Heart right ventricle (tissue), 16 donors: ENCODE results near the gene TAS1R2. TPM values are rescaled to one million over a fixed set of nuclear protein-coding genes. Genes with fewer than 3 reads are reported as not detected.

Experiments used
- ATAC-seq, 8 donors: fragments of 200-7000 bp; cut with Tn5 transposase; one replicate each; pipeline ENCODE4 v1.9.1; 2020; ENCODE audit warnings: mild to moderate bottlenecking in 8 of 8, moderate library complexity in 8 of 8, moderate number of reproducible peaks in 1 of 8
- DNase-seq, 2 donors: peaks; one replicate each; pipeline ENCODE4 v3.0.0-alpha.2; 2020
- H3K27ac ChIP-seq, 10 donors: fragments of 200-600 bp; sonication (generic) in 2 of 10; one replicate each; pipeline versions ENCODE4 v1.5.0 to v1.8.0; 2020 to 2022; ENCODE audit warnings: mild to moderate bottlenecking in 3 of 10
- H3K27me3 ChIP-seq, 7 donors: fragments of 200-600 bp; one replicate each; pipeline ENCODE4 v1.8.0; 2021 to 2022; ENCODE audit warnings: mild to moderate bottlenecking in 2 of 7
- H3K36me3 ChIP-seq, 9 donors: fragments of 200-600 bp; sonication (generic) in 1 of 9; one replicate each; pipeline versions ENCODE4 v1.5.0 to v1.8.0; 2020 to 2022; ENCODE audit warnings: mild to moderate bottlenecking in 2 of 9
- H3K4me1 ChIP-seq, 9 donors: fragments of 200-600 bp; sonication (generic) in 1 of 9; one replicate each; pipeline versions ENCODE4 v1.5.0 to v1.8.0; 2020 to 2022; ENCODE audit warnings: mild to moderate bottlenecking in 4 of 9
- H3K4me3 ChIP-seq, 10 donors: fragments of 200-600 bp; sonication (generic) in 2 of 10; one replicate each; pipeline versions ENCODE4 v1.5.0 to v1.8.0; 2020 to 2022; ENCODE audit warnings: mild to moderate bottlenecking in 7 of 10, moderate library complexity in 2 of 10
- H3K9me3 ChIP-seq, 11 donors: fragments of 200-600 bp in 10 of 11; sonication (generic) in 2 of 11; one replicate each; pipeline versions ENCODE4 v1.5.0 to v1.8.0; 2013 to 2022; ENCODE audit warnings: mild to moderate bottlenecking in 2 of 11, control low read depth in 1 of 11, moderate library complexity in 1 of 11
- WGBS, 2 donors: extraction: QIAGEN DNeasy Blood & Tissue Kit; methylation state at CpG; one replicate each; pipeline ENCODE4 v1.1.7; 2013; ENCODE audit warnings: inconsistent platforms in 1 of 2; 5-methylcytosine and 5-hydroxymethylcytosine counted together
- intact Hi-C, 10 donors: fragments of 100-400 bp; cut with DNase I; formaldehyde crosslinking; loops; one replicate each; pipeline versions ENCODE4 v1.11.1 to v1.14.2; 2022
- polyA plus RNA-seq, 2 donors: library from polyadenylated mRNA; stranded (reverse); fragments of 200-250 nt; gene quantifications; one replicate each; pipeline ENCODE4 v1.2.3, GENCODE V29; 2013
- total RNA-seq, 10 donors: library from RNA; stranded (reverse); fragmentation: NEBNext Ultra II Directional in 3 of 10; extraction: Animal tissue kit (Norgen Biotek cat#: 25700) in 3 of 10; gene quantifications; one replicate each; pipeline versions ENCODE4 v1.2.1 to v1.2.4, GENCODE V29; 2021 to 2023
- TF ChIP-seq, protein P1 (sequence below), 9 donors: fragments of 200-600 bp; sonication (generic) in 2 of 9; IDR thresholded peaks; one replicate each; pipeline versions ENCODE4 v1.5.0 to v1.8.0; 2021 to 2022; ENCODE audit warnings: antibody characterized with exemption in 9 of 9, mild to moderate bottlenecking in 5 of 9, moderate library complexity in 1 of 9
- donor health status: Arrhythmogenic right ventricular cardiomyopathy.
- donor health status: ischemic (EF 13 %, LVEDD 7.1; RV severe dilation, severe dysfunction).
- donor health status: healthy with polysubstance abuse.
- donor health status: DM: no; HTN: yes; CAD: no.
- donor health status: DM: no; HTN: no; CAD: no.
- donor health status: ischemic (EF 25% LVEDD 6.9; RV normal size, moderate dysfunction).
- donor health status: ischemic (EF 25% LVEDD 5.7; RV mildly dilated, moderate dysfunction).
- donor health status: healthy.
- donor health status: DM: yes; HTN: yes; CAD: no.
- donor health status: Ischemic cardiomyopathy.
- donor health status: ischemic (EF 35%, LVEDD 5.7; RV mildly dilated, moderate dysfunction).
- donor health status: nonischemic (EF 11% LVEDD 7.7; RV severe dilation, severe dysfunction).
- donor health status: DM: yes; HTN: yes; CAD: no.
- donor health status: PGD.
- donor health status: ischemic (EF 29% LVEDD 5.4; RV normal size, mild dysfunction).
- donor health status: nonischemic (EF 23%, LVEDD 6.1; RV moderate dilation, normal function).

TAS1R2 gene
- total and polyA plus RNA-seq, 12 donors = not detected

DNA sequence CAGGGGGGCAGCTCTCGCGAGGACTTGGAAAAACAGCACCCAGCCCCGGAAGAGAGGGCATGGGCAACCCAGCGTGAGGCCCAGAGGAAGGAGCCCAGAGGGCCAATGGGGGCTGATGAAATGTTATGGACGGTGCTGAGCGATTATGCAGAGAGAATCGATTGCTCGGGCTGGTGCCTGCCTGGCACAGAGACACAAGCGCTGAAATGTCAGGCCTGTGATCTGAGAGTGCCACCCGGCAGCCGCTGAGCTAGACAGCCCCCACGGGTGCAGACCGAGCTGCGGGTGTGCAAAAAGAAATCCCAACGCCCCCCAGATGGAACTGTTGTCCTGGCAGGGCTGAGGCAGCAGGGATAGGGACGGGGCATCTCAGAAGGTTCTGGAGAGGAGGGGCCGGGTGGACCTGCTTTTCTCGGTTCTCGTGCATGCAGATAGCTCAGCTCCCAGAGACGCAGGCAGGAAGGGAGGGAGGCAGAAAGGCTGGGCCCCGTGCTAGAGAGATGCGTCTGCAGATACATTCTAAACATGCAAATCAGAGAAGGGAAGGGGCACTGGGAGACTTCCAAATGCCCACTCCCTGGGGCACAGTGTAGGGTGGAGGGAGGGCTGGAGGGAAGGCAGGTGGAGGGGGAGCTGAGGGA is 41.5 kb downstream of the TAS1R2 start:
- no peak for ATAC-seq
- no peaks in the 10 kb centered on the region for H3K36me3 ChIP-seq
- TF ChIP-seq, protein P1, sequence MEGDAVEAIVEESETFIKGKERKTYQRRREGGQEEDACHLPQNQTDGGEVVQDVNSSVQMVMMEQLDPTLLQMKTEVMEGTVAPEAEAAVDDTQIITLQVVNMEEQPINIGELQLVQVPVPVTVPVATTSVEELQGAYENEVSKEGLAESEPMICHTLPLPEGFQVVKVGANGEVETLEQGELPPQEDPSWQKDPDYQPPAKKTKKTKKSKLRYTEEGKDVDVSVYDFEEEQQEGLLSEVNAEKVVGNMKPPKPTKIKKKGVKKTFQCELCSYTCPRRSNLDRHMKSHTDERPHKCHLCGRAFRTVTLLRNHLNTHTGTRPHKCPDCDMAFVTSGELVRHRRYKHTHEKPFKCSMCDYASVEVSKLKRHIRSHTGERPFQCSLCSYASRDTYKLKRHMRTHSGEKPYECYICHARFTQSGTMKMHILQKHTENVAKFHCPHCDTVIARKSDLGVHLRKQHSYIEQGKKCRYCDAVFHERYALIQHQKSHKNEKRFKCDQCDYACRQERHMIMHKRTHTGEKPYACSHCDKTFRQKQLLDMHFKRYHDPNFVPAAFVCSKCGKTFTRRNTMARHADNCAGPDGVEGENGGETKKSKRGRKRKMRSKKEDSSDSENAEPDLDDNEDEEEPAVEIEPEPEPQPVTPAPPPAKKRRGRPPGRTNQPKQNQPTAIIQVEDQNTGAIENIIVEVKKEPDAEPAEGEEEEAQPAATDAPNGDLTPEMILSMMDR (IDR thresholded peaks at IDR 0.05) = no peak
- H3K4me3 ChIP-seq = no peak overlapping the region
- H3K27ac ChIP-seq = no peak overlapping the region
- WGBS, 2 donors = 48 to 54% methylated on average over 22 of the region's 22 CpGs
- H3K9me3 ChIP-seq = no peaks in the 10 kb centered on the region
- no peak for DNase-seq
- intact Hi-C loops = no loop called here
- H3K27me3 ChIP-seq = peaks cover 0 to 68% (median 62%) of the 10 kb centered on the region in 7 donors
- H3K4me1 ChIP-seq = no peaks in the 10 kb centered on the region

DNA sequence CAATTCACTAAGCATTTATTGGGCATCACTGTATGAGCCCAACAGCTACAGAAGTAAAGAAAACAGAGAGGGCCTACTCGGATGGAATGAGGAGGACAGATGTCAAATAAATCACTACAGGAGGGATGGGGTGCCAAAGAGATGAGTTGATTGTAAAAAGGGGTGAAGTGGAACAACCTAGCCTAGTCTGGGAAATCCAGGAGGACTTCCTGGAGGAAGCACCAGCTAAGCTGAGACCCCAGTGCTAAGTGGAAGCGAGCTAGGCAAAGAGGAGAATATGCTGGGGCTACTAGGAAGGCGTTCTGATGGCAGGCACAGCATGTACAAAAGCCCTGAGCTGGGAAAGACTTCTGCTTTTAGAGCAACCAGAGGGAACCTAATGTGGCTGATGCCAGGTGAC is 42.1 kb downstream of the TAS1R2 start:
- no peak overlapping the region for H3K4me3 ChIP-seq
- DNase-seq = no peak
- intact Hi-C loops = no loop called here
- no peaks in the 10 kb centered on the region for H3K4me1 ChIP-seq
- no peak for ATAC-seq
- TF ChIP-seq, protein P1 (IDR thresholded peaks at IDR 0.05) = no peak
- no peak overlapping the region for H3K27ac ChIP-seq
- no peaks in the 10 kb centered on the region for H3K9me3 ChIP-seq
- H3K27me3 ChIP-seq = peaks cover 0 to 68% (median 62%) of the 10 kb centered on the region in 7 donors
- H3K36me3 ChIP-seq = no peaks in the 10 kb centered on the region
- WGBS, 2 donors = 79 to 81% methylated on average over 3 of the region's 3 CpGs

DNA sequence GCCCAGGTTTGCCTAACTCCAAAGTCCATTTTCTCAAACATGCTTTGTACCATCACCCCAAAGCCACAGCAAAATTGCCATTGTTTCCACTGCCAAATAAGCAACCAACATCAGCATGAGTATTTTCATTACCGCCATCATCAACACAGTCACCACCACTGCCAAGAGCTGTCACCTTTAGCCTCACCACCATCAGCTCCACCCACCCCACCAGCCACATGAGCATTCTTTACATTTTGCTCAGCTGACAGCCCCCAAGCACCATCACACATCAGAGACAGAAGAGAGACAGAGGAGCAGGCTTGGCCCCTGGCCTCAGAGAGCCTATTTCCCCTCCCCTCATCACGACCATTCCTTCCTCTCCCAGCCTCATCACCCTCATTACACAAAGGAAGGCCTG is 42.7 kb downstream of the TAS1R2 start:
- no peaks in the 10 kb centered on the region for H3K36me3 ChIP-seq
- H3K27me3 ChIP-seq = peaks cover 0 to 68% (median 62%) of the 10 kb centered on the region in 7 donors
- H3K27ac ChIP-seq = no peak overlapping the region
- ATAC-seq = no peak
- intact Hi-C loops = no loop called here
- H3K9me3 ChIP-seq = no peaks in the 10 kb centered on the region
- TF ChIP-seq, protein P1 (IDR thresholded peaks at IDR 0.05) = no peak
- H3K4me3 ChIP-seq = no peak overlapping the region
- no peaks in the 10 kb centered on the region for H3K4me1 ChIP-seq
- 39 to 59% methylated on average over 2 of the region's 2 CpGs for WGBS, 2 donors
- DNase-seq = no peak

DNA sequence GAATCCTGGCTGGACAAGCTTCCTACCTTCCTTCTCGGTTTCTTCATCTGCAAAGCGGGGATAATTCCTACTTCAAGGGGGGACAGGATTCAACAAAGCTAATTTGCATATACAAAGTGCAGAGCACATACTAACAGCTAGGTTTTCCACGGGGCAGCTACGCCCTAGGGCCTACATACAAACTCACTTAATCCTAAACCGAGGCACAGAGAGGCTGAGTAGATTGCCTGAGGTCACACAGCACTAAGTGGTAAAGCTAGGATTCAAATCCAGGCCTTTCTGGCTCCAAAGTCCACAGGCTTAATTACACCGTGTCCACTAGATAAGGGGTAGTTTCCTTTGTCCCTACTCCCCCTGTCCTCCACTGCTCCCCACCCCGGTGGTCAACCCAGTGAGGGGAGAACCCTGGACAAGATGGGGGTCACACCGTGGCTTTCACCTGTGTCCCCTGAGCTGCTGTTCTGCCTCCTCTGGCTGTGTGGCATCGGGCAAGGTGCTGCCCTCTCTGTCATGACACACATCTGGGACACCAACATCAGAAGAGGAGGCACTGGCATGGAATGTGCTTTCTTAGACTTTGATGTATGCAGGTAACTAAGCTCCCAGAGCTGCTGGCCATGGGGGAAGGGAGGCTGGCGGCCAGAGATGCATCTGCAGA is 44.5 kb downstream of the TAS1R2 start:
- H3K9me3 ChIP-seq = no peaks in the 10 kb centered on the region
- WGBS, 2 donors = 44 to 58% methylated on average over 10 of the region's 10 CpGs

More for the DNA sequence above, 44.5 kb downstream of the TAS1R2 start:
- H3K36me3 ChIP-seq = no peaks in the 10 kb centered on the region
- H3K27ac ChIP-seq = no peak overlapping the region
- no peaks in the 10 kb centered on the region for H3K4me1 ChIP-seq
- no peak overlapping the region for H3K4me3 ChIP-seq
- ATAC-seq (no peak), DNase-seq (no peak)
- peaks cover 0 to 54% (median 49%) of the 10 kb centered on the region in 7 donors for H3K27me3 ChIP-seq
- intact Hi-C loops = no loop called here
- TF ChIP-seq, protein P1 (IDR thresholded peaks at IDR 0.05) = no peak
